ENCODE measurements around the gene HRAS. TPM values are rescaled to one million over a fixed set of nuclear protein-coding genes. Genes with fewer than 3 reads are reported as not detected.

HRAS gene
- total and polyA plus RNA-seq, 2 of the 13 experiments (the other 11 are each of a cell fraction or from before 2014, with no cell fraction given): 32.9 to 50.0 TPM

DNA sequence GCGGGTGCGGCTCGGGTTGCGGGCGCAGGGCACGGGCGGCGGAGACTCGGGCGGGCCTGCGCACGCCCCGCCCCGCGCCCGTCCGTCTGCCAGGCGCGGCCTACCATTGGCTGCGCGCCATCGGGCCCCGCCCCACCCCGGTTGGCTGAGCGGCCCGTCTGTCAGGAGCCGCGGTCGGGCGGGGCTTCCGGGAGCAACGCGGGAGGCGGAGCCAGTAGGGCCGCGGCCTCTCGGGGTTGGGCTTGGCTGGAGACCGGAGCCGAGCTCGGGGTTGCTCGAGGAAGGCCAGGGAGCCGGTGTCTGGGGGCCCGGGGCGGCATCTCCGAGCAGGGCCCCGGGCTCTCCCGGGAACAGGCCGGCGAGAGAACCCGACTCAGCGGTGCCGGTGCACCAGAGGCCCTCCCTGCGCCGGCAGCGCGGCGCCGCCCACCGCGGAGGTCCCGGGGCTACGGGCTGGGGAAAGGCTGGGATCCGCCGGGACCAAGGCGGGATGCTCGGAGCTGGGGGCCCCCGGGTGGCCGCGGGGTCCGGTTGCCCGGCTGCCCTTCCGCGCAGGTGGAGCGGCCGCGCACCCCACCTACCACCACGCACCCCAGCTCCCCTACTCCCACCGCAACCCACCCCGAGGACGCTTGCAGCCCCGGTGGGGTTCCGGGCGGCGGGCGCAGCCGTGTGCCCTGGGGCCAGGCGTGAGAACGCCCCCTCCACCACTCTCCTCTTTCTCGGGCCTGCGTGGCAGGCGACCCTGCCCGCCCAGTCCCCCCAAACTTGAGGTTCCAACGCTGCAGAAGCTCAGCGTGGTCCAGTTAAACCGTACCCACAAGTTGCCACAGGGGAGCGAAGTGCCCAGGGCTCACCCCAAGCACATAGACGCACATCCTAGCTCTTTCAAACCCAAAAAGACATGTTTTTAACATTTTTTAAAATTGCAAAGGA, at the start of gene HRAS (continued):
- TF ChIP-seq ZNF235 (CRISPR knock-in tag; IDR thresholded peaks at IDR 0.05; ENCODE audit: borderline replicate concordance): no peak
- no peak for TF ChIP-seq ZNF484 (CRISPR knock-in tag; IDR thresholded peaks at IDR 0.05; ENCODE audit: borderline replicate concordance, low read depth)
- TF ChIP-seq NBN (conservative IDR thresholded peaks at IDR 0.05): no peak
- no peak for TF ChIP-seq TP53 (CRISPR knock-in tag; conservative IDR thresholded peaks at IDR 0.05)
- no peak for TF ChIP-seq TBX3 (IDR thresholded peaks at IDR 0.05; ENCODE audit: borderline replicate concordance)
- peak; percentile 83; the same call in 1 of the 2 replicates for TF ChIP-seq HES4 (CRISPR knock-in tag; IDR thresholded peaks at IDR 0.05; ENCODE audit: borderline replicate concordance)
- TF ChIP-seq ZC3H4 (CRISPR knock-in tag; IDR thresholded peaks at IDR 0.05; ENCODE audit: borderline replicate concordance): no peak
- TF ChIP-seq ZNF589 (CRISPR knock-in tag; conservative IDR thresholded peaks at IDR 0.05): no peak
- no peak for TF ChIP-seq ZNF878 (CRISPR knock-in tag; IDR thresholded peaks at IDR 0.05)
- TF ChIP-seq ZBTB1 (CRISPR knock-in tag; IDR thresholded peaks at IDR 0.05; ENCODE audit: borderline replicate concordance): no peak
- TF ChIP-seq, protein P1, sequence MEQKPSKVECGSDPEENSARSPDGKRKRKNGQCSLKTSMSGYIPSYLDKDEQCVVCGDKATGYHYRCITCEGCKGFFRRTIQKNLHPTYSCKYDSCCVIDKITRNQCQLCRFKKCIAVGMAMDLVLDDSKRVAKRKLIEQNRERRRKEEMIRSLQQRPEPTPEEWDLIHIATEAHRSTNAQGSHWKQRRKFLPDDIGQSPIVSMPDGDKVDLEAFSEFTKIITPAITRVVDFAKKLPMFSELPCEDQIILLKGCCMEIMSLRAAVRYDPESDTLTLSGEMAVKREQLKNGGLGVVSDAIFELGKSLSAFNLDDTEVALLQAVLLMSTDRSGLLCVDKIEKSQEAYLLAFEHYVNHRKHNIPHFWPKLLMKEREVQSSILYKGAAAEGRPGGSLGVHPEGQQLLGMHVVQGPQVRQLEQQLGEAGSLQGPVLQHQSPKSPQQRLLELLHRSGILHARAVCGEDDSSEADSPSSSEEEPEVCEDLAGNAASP (CRISPR knock-in tag; IDR thresholded peaks at IDR 0.05; ENCODE audit: borderline replicate concordance): no peak
- TF ChIP-seq RAD21 (CRISPR knock-in tag; IDR thresholded peaks at IDR 0.05): peak; percentile 25
- no peak for TF ChIP-seq ZNF703 (CRISPR knock-in tag; IDR thresholded peaks at IDR 0.05; ENCODE audit: borderline replicate concordance)
- no peak; the same call in 1 of the 2 replicates for TF ChIP-seq MXD4 (CRISPR knock-in tag; IDR thresholded peaks at IDR 0.05)
- TF ChIP-seq HOXA7 (CRISPR knock-in tag; IDR thresholded peaks at IDR 0.05): no peak
- TF ChIP-seq, protein P2, sequence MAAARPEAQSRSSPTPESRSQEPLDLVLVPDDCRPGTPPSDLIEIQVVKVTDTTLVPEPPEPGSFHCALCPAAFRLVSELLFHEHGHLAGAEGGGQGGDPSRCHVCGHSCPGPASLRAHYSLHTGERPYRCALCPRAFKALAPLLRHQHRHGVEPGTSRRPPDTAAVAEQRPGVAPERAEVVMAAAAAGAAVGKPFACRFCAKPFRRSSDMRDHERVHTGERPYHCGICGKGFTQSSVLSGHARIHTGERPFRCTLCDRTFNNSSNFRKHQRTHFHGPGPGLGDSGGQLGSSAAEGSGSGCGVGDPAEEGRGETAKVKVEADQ (CRISPR knock-in tag; IDR thresholded peaks at IDR 0.05; ENCODE audit: borderline replicate concordance): peak; percentile 20; the same call in 1 of the 2 replicates
- no peak for TF ChIP-seq FOSL1 (CRISPR knock-in tag; IDR thresholded peaks at IDR 0.05; ENCODE audit: borderline replicate concordance)
- no peak for TF ChIP-seq THYN1 (CRISPR knock-in tag; IDR thresholded peaks at IDR 0.05; ENCODE audit: borderline replicate concordance, low read depth)
- TF ChIP-seq, protein P3, sequence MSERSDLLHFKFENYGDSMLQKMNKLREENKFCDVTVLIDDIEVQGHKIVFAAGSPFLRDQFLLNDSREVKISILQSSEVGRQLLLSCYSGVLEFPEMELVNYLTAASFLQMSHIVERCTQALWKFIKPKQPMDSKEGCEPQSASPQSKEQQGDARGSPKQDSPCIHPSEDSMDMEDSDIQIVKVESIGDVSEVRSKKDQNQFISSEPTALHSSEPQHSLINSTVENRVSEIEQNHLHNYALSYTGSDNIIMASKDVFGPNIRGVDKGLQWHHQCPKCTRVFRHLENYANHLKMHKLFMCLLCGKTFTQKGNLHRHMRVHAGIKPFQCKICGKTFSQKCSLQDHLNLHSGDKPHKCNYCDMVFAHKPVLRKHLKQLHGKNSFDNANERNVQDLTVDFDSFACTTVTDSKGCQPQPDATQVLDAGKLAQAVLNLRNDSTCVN (CRISPR knock-in tag; IDR thresholded peaks at IDR 0.05; ENCODE audit: borderline replicate concordance): no peak
- no peak for TF ChIP-seq JDP2 (CRISPR knock-in tag; IDR thresholded peaks at IDR 0.05; ENCODE audit: borderline replicate concordance)
- TF ChIP-seq ZNF468 (CRISPR knock-in tag; IDR thresholded peaks at IDR 0.05): no peak
- TF ChIP-seq, protein P4, sequence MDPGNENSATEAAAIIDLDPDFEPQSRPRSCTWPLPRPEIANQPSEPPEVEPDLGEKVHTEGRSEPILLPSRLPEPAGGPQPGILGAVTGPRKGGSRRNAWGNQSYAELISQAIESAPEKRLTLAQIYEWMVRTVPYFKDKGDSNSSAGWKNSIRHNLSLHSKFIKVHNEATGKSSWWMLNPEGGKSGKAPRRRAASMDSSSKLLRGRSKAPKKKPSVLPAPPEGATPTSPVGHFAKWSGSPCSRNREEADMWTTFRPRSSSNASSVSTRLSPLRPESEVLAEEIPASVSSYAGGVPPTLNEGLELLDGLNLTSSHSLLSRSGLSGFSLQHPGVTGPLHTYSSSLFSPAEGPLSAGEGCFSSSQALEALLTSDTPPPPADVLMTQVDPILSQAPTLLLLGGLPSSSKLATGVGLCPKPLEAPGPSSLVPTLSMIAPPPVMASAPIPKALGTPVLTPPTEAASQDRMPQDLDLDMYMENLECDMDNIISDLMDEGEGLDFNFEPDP (CRISPR knock-in tag; conservative IDR thresholded peaks at IDR 0.05): no peak
- TF ChIP-seq CAMTA2 (CRISPR knock-in tag; IDR thresholded peaks at IDR 0.05; ENCODE audit: borderline replicate concordance): no peak
- TF ChIP-seq ZNF546 (CRISPR knock-in tag; conservative IDR thresholded peaks at IDR 0.05): no peak
